ENCODE data around the gene PLD5.

Gene PLD5

DNA sequence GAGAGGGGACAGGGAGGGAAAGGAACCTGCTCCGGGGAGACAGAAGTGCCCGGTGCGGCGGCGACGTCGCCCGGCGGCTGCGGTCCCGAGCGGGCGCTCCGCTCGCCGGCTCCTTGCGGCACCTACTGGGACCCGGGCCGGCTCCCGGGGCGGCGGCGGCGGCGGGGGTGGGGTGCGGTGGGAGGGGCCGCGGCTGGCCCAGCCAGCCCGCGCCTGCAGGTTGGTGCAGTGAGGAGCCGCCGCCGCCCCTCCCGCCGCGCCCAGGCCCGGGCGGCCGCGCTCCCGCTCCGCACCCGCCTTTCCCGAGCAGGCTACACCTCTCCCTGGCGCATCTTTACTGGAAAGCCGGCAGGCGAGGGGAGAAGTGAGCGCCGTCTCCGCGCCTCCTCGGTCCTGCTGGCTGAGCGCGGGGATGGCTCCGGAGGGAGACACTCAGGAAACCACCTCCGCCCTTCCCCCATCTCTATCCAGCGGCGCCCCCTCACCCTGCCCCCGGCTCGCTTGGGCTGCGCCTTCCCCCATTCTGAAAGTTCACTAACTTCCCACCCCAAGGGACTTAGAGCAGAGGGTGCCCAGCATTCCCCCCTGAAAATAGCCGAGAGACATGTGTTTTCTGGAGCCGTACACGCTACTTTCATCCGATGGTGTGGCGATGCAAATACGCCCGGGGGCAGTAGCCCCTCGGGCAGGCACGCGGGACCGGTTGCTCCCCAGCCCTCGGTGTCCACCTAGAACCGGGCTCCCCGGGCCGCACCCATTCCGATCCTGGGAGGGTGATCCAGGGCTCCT lies at the start of gene PLD5:
TSS of gene PLD5 (minus strand) at position 127 of the 789 bp plus-strand sequence.
- DNase-seq: peak; percentile 28

- DNase-seq: no peak
Measured at GRCh38 chr1:242569867-242570266, 45.4 kb upstream of the PLD5 start.

- no peak for DNase-seq
Measured at GRCh38 chr1:242568666-242569065, 44.2 kb upstream of the PLD5 start.

- no peak for DNase-seq
Measured at GRCh38 chr1:242567596-242567995, 43.1 kb upstream of the PLD5 start.

GRCh38 chr1:242556759-242557158 lies 32.3 kb upstream of the PLD5 start:
- no peak for DNase-seq

- DNase-seq: no peak
Measured at GRCh38 chr1:242556276-242556675, 31.8 kb upstream of the PLD5 start.

DNA sequence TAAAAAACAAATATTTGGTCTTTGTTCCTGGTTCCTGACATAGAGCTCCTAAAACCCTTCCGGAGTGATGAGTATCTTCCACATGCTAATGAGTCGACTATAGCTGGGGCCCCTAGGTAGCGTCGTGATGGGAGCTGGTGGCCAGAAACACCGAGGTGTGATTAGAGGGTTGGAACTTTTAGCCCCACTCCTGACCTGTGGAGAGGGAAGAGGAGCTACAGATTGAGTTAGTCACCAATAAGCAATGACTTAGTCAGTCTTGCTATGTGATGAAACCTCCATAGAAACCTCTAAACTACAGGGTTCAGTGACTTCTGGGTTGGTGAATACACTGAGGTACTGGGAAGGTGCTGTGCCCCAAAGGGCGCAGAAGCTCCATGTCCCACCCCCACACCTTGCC lies 30.1 kb upstream of the PLD5 start:
- DNase-seq: no peak

DNA sequence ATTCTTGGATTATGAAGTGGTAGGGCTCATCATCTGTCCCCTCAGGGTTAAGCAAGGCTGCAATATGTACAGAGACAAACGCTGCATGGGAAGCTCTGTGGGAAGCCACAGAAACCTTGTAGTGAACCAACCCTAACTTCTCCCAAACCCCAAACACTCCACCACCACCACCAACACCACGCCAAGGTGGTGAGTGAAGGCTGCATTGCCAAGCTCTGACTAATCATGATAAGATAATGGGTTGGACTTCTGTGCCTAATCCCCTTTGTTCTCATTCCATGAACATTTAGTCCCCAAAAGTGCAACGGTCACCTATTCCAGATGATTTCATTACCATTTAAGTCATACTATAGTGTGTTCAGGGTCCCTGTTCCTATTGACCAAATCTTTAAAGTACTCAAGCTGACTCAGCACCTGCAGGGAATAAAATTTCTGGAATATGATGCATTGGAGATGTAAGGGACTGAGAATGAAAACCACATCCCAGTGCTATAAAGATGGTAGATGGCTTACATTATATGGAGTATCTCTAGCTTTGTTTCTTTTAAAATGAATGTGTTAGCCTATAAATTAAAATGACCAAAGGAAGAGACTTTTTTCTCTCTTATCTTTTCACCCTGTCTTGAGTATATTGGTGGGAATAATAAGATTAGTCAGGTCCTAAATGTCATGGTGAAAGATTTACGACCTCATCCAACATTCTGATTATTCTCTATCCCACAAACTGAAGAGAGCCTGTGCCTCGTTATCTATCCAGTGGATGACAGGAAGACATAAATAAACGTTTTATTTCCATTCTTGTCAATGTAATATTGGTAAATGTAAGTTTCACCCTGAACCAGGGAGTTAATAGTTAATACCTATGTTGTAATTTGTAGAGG lies 22.6 kb upstream of the PLD5 start:
- no peak for DNase-seq

GRCh38 chr1:242546441-242546840 lies 21.9 kb upstream of the PLD5 start:
- DNase-seq: no peak

DNA sequence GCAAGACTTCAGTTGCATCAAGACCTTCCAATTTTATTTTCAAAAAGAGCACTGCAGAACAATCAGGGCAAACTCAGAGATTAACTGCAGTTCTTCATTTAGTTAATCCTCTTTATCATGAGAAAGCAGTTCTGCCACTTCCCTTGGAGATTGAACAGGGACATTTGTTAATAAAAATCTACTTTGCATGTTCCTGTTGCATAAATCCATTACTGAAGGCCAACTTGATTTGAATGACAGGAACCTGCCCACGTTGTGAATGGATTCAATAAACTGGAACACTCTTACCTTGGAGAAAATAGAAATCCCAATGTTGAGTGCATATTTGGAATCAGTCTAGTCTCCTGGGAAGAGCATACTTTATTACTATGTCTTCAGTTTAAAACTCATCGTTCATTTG lies 19.6 kb upstream of the PLD5 start:
- no peak for DNase-seq

- no peak for DNase-seq
Measured at GRCh38 chr1:242542271-242542670, 17.8 kb upstream of the PLD5 start.

GRCh38 chr1:242535986-242536385 lies 11.5 kb upstream of the PLD5 start:
- DNase-seq: no peak

DNA sequence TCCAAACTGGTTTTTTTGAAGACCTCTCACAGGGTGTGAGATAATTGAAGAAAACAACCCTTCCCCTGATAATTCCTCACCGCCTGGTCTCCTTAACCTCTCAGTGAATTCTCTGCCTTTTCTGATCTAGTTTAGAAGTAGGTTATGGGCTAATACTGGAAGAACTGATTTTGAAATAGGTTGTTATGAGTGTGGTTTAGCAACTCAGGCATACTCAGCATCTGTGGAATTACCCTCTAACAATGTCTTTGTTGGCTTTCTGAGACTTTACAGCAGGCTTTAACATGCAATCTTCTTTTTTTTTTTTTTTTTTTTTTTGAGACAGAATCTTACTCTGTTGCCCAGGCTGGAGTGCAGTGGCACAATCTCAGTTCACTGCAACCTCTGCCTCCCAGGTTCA lies 10.3 kb upstream of the PLD5 start:
- DNase-seq: no peak

DNA sequence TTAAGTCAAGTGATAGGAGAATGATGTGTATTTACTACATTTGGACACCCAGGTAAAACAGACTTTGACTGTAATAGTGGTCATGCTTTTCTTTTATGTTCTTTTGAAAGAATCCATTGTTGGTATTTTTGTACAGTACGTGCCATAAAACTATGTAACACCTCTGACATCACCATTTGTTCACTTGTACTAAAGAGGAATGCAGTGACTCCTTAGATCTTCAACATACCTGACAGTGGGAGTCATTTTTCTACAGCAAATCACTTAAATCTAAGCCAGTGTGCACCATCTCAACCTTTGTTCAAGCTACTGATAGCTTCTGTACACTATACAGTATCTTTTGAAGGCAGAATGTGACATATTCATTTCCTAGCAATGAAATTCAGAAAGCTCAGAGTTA lies 6.3 kb upstream of the PLD5 start:
- no peak for DNase-seq

DNA sequence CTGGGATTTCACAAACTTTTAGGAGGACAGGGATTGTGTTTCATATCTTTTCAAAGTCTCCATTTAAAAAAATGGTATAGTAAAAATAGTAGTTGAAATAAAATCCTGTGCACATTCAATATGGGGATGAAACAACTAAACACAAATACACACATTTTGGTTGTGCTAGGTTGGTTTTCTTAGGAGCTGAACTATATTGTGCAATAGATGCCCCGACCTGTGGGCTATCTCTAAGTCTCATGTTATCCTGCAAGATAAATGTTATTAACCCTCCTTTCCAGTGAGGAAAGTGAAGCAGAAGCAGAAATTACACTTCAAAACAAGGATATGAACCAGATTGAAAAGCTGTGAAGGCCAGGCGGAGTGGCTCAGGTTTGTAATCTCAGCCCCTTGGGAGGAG lies 1.3 kb upstream of the PLD5 start:
- no peak for DNase-seq

DNA sequence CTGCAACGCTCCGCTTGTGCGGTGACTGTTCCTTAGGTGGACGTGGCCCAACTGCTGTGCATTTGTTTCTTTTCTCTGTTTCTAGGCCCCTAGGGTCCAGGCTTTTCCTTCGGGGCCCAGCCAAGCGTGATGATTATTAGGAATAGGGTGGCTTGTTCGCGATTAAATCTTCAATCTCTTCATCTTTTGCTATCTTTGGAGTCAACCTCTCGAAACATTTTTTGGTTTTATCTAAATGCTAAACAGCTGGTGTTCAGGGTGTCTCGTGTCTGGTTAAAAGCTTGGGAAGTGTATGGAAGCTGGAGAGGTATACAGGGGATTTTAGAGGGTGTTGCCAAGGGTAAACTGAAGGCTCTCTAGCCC lies 844 bp upstream of the PLD5 start:
- no peak for DNase-seq

DNA sequence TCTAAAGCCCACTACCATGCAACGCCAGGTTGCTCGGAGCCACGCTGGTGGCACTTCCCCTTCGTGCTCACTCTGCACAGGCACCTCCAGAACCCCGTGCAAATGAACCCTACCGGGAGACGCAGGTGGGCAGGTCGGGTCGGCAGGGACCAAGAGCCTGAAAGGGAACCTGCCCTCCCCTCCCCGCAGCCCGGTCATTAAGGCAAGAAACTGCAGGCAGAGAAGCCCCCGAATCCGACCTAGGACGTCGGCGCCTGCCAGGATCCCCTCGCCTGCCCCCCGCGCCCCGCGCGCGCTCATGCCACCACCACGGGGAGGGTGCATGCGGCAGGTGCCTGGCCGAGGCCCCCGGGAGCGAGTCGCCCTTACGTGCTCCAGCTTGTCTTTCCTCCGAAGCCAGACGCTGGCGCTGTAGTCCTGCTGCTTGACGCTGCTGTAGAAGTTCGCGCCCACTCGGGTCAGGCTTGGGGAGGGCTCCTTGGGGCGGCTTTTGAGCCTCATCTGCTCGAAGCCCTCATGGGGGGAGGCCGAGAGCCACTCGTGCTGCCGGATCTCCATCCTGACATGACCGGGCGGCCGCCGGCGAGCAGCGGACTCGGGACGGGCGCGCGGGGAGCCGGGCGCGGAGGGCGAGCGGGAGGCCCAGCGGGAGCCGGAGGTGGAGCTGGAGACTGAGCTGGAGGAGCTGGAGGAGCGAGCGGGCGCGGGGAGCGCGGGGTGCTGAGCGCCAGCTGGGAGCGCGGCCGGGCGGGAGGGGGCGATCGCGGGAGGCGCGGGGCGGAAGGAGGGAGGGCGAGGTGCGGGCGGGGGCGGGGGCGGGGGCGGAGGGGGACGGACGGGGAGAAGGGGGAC lies 552 bp downstream of the PLD5 start:
- DNase-seq: peak; percentile 36

DNA sequence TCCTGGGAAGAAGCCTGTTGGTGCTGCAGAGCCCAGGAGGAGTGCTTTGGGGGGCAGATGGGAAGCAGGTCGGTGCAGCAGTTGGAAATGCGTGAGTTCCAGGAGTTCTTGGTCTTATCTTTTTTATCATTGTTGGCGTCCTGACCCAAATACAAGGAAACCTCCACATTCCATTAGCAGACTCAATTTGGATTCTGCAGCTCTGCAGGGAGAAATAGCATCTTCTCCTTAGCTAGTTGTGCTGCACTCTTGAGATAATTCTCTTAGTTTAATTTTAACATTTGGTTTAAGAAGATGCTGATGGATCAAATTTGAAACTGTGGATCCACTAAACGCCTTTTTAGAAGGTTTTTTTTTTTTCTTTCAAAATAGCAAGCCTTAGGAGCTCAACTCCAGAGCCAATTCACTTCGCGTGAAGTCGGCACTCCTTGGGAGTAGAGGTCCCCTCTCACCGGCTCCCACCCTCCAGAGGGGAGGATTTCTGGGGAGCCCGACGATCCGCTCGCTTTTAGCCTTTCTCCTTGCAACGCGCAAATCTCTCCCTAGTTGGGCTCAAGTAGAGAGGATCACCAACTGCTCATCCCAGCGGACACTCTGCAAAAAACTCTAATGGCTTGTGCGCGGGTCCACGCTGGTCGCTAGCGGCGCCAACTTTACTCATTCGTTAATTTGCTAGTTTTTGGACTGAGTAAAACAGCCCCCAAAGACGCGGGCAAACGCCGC lies 1.3 kb downstream of the PLD5 start:
- DNase-seq: no peak

DNA sequence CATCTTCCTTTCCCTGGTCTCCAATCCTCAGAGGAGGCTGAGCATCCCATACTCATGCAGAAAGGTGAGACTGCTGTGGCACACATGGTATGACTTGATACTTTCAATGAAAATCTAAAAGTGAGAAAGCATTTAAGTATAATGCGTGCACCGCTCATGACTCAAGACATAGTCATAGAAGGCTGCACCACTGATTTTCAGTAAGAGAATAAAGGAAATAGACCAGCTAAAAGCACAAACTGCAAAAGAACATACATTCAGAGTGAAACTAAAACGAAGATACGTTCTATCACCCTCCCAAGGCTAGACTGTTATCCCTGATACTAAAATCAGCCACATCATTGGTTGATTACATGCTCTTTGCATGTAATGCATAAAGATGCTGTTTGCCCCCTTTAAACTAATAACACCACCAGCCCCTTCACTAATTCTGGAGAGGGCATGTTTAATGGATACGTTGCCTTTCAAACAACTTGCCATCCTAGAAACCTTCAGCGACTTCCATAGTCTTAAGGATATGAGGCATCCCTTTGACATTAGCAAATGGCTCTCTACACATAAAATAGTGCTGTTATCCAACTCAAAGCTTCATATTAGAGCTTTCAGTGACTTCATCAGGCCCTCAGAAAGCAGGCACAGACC lies 2.1 kb downstream of the PLD5 start:
- no peak for DNase-seq

DNA sequence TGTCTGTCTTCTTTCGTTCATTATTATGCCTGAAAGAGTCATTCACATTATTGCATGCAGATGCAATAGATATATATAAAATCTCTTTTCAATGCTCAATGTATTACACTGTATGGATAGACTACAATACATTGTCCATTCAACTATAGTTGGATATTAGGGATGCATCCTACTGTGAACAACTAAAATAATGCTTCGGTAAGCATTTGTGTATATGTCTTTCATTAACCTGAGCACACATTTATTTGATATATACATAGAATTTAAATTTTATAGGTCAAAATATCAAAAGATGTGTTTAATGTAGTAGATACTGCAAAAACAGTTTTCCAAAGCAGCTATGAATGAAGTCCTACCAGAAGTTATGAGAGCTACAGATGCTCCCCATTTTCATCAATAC lies 8.9 kb downstream of the PLD5 start:
- no peak for DNase-seq

GRCh38 chr1:242506724-242507123 lies 17.8 kb downstream of the PLD5 start:
- no peak for DNase-seq

- no peak for DNase-seq
Measured at GRCh38 chr1:242489545-242489944, 35.0 kb downstream of the PLD5 start.
